GM21576 (cell line): ENCODE data around the gene TCFL5.

Source experiments
- ATAC-seq: cut with Tn5 transposase; IDR thresholded peaks from one replicate; pipeline ENCODE4 v1.9.1; 2021; ENCODE audit warnings: mild to moderate bottlenecking, moderate library complexity; ENCODE audit not compliant: unreplicated experiment

TCFL5 gene

DNA sequence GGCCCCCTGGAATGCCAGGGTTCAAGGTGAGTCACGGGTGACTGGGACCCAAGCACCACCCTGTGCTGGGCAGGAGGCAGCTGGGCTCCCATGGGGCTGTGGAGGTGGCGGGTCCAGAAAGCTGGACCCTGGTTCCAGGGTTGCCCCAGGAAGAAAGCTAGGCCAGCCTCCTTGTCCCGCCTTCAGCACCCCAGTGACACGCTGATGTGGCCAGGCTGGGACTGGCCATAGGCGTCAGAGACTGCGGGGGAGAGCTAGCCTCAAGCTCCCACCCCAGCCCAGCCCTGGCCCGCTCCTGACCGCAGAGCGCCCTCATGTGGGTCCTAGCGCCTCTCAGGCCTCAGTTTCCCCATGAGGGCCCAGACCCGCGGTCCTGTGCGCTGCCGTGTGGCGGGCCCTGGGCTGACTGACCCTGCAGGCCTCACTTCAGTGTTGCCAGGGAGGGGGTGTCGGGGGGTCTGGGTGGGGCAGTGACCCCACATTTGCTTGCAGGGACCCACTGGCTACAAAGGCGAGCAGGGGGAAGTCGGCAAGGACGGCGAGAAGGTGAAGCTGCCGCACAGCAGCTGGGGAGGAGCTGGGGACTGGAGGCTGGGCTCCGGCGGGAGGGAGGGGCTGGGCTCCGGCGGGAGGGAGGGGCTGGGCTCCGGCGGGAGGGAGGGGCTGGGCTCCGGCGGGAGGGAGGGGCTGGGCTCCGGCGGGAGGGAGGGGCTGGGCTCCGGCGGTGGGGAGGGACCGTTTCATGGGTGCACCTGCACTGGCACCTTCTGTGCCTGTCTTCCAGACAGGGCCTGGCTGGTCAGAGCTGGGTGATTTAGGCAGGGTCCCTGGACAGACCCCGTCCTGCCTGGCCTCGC, 36.9 kb downstream of the TCFL5 start:
- ATAC-seq, result no peak

DNA sequence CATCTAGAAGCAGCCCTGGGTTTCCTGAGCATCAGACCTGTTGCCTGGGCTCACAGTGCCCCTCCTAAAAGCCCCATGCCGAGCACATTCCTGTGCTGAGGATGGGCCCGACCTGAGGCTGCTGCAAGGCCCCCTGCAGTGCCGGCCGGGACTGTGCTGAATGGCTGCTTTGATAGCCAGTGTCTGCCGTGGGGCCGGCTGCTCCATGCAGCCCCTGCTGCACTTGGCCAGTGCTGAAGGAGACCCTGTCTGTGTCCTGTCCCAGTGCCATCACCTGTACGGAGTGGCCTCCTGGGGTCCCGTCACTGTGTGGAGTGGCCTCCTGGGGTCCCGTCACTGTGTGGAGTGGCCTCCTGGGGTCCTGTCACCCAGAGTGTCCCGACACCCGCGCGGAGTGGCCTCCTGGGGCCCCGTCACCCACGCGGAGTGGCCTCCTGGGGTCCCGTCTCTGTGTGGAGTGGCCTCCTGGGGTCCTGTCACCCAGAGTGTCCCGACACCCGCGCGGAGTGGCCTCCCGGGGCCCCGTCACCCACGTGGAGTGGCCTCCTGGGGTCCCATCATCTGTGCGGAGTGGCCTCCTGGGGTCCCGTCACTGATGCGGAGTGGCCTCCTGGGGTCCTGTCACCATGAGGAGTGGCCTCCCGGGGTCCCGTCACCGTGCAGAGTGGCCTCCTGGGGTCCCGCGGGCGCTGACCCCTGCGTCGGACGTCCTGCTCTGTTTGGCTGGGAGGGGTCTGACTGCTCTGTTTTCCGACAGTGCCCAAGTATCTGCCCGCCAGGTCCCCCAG, 37.7 kb downstream of the TCFL5 start:
- no peak for ATAC-seq

DNA sequence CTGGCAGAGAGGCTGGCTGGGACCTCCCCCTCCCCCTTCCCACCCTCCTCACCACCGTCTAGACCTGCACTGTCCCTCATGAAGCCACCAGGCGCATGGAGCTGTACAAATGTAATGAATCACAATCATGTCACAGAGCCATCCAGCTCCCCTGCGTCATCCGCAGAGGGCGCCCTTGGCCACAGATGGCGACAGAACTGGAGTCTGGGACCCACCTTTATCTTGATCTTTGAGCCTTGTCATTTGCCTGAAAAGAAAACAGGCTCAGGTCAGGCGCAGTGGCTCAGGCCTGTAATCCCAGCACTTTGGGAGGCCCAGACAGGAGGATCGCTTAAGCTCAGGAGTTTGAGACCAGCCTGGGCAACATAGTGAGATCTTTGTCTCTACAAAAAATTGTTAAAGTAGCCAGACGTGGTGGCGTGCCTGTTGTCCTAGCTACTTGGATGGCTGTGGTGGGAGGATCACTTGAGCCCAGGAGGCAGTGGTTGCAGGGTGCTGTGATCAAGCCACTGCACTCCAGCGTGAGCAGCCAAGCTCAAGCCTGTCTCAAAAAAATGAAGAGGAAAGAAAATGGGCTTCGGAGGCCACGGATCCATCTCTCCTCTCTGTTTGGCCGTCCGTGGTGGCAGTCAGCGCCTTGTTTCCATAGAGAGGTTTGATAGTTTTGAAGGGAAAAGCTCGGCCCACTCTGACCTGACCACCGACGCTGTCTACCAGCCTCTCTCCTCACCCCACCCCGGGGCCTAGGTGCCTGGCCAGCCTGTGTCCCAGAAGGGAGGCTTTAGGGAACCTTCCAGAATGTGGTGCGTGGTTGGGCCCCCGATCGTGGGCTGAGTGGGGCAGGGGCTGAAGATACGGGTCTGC, 38.6 kb downstream of the TCFL5 start:
- no peak for ATAC-seq

DNA sequence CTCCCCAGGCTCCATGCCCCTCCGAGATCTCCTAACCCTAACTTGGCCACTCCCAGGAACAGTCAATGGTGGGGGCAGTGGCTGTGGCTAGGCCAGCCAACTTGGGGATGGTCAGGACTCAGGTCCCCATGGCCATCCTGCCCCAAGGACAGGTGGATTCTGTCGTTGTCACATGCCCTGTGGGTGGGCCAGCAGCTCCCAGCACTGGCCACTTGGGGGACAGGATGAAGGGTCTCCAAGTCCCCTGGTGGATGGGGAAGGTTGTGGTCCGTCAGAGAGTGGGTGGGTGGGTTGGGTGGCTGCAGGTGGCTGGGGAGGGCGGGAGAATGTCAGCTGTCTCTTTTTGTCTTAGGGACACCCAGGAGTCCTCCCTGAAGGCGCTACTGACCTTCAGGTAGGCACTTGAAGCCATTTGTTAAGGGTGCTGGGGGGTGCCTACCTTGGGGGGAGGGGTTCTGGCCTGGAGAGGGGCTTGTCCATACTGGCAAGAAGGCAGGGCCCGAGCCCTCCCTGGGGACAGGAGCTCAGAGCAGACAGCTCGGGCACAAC, 39.3 kb downstream of the TCFL5 start:
- no peak for ATAC-seq

DNA sequence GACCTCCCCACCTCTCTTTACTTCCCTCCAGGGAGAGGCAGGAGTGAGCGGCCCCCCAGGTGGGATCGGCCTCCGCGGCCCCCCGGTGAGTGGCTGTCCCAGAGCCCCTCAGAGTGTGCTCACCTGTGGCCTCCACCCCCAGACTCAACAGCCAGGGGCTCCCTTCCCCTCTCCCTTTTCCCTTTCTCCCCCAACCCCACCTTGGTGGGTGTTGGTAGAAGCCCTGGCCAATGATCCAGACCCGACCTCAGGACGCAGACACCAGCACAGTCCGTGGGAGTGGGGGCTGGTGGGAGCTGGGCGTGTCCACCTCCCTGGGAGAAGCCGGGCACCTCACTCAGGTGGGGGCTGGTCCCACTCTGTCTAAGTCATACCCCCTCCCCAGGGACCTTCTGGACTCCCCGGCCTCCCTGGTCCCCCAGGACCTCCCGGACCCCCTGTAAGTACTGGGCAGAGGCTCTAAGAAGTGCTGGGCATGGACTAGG, 39.9 kb downstream of the TCFL5 start:
- no peak for ATAC-seq

DNA sequence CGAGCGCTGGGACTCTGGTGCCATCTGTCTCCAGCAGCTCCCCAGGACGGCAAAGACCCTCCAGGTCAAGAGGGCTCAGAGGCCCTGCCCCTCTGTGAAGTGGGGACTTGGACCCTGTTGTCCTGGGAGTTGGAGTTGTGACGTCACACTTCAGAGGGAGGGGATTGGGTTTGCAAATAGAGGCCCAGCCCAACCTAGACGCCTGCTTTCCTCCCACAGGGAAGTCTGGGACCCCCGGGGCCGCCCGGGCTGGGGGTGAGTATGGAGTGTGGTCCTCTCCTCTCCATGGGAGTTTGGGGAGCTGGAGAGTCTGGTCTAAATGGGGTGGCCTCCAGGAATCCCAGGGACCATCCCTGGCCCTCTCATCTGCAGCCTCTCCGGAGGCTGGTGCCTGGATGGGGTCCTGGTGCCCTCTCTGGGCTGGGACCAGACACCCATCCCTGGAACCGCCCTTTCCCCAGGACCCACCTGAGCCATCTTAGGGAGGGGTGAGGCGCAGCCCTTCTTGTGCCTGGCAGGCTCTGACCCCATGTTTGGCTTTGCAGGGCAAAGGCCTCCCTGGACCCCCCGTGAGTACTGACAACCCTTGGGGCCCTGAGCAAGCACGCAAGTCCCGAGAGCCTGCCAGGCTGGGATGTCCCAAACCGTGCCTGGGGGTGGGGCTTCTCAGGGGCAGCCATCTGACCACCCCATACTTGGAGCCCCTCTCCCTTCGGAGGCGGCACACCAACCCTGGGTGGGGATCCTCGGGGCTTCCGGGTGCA, 40.5 kb downstream of the TCFL5 start:
- ATAC-seq, result no peak

DNA sequence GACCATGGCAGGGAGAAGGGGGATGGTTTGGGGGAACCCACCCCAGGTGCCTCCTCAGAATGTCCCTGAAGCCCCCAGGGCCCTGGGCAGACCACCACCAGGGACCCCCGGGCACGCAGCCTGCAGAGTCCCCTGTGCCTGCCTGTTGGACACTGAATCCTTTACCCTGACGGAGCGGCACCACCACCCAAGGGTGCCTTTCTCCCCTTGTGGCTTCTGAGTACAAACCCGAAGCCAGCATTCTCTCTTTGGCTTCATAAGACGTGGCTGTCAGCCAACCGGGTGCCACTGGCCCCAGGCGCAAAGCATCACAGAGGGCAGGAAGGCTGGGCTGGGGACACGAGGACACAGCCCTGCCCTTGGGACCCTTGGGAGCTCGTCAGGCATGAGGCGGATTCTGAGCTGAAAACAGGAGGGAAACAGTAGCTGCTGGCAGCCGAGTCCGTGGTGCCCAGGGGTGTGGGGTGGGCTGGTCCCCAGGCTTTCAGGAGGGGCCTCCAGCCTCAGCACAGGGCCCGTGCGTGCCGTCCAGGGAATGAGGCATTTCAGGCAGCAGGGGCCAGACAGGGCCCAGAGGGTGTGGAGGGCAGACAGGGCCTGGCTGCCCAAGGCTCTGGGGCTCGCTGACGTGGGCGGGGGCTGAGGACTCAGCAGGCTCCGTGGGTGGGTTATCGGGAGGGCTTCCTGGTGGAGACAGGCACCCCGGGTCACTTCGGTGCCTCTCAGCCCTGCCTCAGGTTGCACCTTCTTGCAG, 41.2 kb downstream of the TCFL5 start:
- ATAC-seq, result no peak

DNA sequence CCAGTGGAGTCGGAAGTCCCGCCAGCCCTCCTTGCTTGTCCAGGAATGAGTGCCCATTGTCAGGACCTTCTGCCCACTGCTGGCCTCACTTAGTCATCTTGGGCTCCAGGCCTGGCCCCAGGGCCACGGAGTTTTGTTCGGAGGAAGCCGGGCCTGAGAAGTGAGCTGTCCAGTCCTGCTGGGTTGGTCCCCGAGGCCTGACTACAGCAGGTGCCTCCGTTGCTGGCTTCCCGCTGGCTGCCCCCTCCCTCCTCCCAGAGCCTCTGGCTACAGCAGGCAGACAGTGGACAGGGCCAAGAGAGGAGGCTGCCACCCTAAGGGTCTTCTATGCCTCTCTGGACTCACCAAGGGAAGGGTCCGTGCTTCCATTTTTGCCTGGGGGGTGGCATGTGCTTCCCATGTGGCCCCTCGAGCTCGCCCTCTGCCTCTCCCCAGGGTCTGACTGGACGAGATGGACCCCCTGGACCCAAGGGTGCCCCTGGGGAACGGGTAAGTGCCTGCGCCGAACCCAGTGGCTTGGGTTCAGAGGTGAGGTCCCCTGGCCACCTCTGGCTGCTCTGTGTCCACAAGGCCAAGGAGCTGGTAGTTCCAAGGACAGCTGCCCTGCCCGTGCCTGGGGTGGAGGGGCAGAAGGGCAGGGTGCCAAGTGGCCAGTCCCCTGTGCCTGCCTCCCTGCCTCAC, 42.0 kb downstream of the TCFL5 start:
- no peak for ATAC-seq

DNA sequence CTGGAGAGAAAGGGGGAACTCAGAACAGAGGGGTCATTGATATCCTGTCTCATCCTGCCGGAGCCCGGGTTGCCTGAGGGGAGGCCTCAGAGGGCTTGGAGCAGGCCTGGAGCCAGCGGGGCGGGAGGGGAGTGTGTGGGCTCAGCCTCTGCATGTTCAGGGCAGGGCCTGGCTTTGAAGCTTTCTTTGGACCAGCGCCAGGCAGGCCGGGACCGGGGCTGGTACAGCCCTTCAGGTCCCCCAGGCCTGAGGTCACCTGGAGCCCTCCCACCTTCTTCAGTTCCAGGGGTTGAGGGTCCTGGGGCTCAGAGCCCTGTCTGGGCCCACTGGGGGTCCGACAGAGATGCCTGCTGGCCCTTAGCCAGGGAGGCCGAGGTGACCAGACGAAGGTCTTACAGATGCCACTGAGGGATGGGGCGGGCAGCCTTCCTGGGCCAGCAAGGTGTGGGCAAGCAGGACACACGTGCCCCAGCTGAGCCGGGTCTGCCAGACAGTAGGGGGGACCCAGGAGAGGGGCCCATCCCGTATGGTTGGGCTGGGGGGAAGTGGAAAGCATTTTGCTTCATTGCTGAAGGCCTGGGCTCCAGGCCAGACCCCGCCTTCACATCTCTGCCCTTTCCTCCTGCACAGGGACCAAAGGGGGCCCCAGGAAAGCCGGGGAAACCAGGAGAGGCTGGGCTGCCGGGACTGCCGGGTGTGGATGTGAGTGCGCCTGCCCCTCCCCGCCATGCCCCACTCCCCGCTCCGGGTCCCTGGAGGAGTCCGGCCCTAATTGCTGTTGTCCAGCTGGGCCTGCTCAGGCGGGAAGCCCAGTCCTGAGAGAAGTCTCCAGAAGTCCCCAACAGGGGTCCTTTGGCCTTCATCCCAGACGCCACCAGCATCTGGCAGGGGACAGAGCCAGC, 42.8 kb downstream of the TCFL5 start:
- ATAC-seq, result no peak

DNA sequence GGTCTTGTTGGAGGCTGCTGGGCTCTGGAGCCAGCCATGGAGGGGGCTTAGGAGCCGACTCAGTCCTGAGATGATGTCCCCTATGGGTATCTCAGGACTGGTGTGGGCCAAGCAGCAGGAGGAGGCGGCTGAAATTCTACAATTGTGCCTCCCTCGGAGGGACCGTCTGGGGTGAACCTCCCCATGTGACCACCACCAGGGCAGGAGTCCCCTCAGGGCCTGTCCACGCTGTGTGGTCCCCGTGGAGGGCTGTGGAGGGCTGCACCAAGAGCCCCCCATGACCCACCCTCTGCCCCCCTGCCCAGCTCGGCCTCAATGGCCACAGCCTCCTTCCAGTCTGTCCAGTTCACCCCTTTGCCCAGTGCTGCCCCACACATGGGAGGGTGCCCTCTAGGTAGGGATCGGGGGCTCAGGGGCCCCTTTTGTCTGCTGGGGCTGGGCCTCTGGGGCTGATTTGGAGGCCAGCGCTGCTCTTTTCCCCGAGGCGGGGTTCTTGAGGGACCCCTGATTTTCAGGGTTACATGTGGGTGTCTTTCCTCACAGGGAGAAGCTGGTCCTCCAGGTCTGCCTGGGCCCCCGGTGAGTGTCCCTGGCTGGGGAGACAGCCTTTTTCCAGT, 43.5 kb downstream of the TCFL5 start:
- ATAC-seq, result no peak

DNA sequence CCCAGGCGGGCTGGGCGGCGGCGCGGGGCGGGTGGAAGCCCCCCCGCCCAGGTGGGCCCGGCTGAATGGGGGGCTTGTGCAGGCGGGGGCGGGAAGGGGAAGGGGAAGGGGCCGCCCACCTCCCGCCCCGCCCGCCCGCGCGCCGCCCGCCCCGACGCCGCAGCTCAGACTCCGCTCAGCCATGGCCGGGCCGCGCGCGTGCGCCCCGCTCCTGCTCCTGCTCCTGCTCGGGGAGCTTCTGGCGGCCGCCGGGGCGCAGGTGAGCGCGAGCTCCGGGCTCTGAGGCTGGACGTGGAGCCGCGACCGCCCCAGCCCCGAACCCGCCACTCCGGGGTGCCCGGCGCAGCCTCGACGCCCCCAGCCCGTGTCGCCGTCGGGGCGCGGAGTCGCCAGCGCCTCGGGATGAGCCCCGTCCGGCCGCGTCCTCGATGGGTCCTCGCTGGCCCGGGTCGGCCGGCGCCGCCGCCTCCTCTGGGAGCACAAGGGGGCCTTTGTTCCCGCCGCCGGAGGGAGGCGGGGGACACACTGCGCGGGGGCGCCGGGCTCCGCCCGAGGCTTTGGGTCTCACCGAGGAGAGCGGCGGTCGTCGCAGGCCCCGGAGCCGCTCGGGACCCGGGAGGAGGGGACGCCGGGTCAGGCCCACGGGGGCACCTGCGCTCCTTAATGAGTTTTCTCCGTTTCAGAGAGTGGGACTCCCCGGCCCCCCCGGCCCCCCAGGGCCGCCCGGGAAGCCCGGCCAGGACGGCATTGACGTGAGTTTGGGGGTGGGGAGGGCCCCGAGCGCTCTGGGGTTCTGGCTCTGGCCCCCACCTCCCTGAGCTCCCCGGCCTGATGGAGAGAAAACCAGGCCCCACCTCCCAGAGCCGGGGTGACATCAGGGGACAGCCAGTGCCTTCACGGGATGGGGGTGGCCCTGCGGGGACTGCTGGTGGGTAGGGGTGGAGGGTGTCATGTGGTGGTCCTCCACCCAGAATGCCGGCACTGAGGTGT, 44.4 kb downstream of the TCFL5 start, which contains the start of gene COL9A3:
Gene COL9A3, plus strand, starts transcription at position 167 of the 990 bp plus-strand sequence. Its CDS starts 15 bp downstream, at position 182.
- ATAC-seq, result no peak

DNA sequence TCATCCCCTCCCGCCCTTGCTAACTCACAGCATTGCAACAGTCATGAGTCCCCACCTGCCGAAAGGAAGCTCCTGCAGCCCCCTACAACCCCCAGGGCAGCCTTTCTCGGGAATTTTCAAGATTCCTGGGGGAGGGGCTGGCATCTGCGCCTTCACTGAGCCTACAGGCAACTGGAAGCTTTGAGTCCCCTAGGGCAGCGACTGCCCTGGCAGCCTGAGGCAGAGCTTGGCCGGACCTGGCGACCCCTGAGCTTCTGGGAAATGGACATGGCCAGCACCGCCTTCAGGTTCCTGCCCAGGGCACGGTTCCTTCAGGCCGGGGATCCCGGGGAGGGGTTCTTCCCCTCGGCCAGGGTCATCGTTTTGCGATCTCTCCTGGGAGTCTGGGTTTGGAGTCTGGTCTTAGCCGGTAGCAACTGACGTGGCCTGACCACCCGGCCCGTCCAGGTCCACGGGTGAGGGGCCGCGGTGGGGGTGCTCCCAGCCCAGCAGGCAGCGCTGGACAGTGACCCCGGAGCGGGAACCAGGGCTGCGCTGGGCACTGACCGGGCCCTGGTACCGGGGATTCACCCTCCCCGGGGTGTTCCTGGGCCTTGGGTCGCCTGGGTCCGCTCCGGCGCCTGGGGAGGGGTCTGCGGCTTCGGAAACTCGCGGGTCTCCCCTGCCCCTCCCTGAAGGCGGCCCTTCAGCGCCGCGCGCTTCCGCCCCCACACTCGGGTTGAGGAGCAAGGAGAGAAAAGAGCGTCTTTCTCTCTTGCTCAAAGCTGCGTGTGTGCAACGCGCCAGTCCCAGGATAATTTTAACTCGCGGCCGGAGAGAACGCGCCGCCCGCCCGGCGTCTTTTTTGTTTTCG, 45.4 kb downstream of the TCFL5 start:
- no peak for ATAC-seq

DNA sequence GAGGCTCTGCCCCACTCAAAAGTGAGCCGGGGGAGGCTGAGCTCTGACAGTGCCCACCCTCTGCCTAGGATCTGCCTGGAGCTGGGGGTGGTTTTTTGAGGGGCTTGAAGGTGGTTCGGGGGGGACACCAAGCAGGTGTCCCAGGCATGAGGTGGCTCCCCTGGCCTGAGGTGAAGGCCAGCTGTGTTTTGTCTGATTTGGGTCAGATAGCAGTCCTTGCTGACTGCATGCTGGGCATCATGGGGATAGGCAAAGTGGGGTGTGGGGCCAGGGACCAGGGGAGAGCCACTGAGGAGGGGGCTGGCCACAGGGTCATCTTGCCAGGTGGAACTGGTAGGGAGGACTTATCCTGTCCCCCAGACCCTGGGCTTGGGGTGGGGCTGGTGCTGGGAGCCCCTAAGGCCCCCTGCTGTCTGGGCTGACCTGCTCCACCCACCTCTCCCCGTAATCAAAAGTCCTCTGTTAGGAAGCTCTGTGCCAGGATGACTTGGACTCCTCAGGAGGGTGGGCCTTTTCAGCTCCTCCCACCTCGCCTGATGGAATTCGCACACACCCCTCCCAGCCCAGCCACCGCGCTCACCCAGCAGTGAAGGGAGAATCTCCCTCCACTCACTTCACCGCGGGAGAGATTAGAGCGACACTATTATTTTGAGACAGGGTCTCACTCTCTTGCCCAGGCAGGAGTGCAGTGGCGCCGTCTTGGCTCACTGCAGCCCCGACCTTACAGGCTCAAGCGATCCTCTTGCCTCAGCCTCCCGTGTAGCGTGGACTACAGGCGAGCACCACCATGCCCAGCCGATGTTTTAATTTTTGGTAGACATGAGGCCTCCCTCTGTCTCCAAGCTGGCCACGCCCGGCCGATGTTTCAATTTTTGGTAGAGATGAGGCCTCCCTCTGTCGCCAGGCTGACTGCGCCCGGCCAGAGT, 46.3 kb downstream of the TCFL5 start:
- ATAC-seq, result no peak

DNA sequence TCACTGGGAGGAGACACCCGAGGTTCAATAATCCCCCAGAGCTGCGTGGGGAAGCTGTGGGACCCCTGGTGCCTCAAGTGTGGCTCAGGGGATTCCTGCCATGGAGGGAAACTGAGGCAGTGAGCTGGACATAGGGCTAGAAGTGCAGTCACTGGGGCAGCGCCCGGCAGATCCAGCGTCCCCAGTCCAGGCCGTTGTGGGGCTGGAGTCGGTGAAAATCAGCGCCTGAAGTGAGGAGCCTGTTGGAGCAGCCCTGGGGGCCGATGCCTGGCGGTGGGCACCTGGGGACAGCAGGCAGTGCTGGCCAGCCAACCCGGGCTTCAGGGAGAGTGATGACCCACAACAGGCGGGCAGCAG, 46.9 kb downstream of the TCFL5 start:
- ATAC-seq, result no peak
